Pancreas (tissue), 10 donors: ENCODE measurements around the gene SH2B2. TPM values are rescaled to one million over a fixed set of nuclear protein-coding genes. Genes with fewer than 3 reads are reported as not detected.

ENCODE experiments used
- ATAC-seq, 4 donors: fragments of 200-7000 bp; cut with Tn5 transposase; one replicate each; pipeline versions ENCODE4 v1.8.0 to v1.9.1; 2020; ENCODE audit warnings: mild to moderate bottlenecking in 4 of 4, moderate library complexity in 4 of 4
- DNase-seq, 6 donors: peaks; one replicate each; pipeline ENCODE4 v3.0.0-alpha.2; 2020
- FAIRE-seq: peaks from 2 replicates; lab custom pipeline; 2012; peaks lifted over from hg19 to GRCh38; lab: Jason Lieb, UNC
- H3K27ac ChIP-seq, 4 donors: fragments of 200-600 bp; sonication (generic); 1 replicate in 3 of 4; 2 replicates in 1 of 4; pipeline versions ENCODE4 v1.5.0 to v1.8.0; 2020
- H3K27me3 ChIP-seq, 4 donors: fragments of 200-600 bp; one replicate each; pipeline ENCODE4 v1.8.0; 2021
- H3K36me3 ChIP-seq, 3 donors: fragments of 200-600 bp; sonication (generic) in 1 of 3; one replicate each; pipeline versions ENCODE4 v1.5.0 to v1.8.0; 2020 to 2021
- H3K4me1 ChIP-seq, 3 donors: fragments of 200-600 bp; one replicate each; pipeline ENCODE4 v1.8.0; 2021
- H3K4me3 ChIP-seq, 4 donors: fragments of 200-600 bp; sonication (generic) in 2 of 4; one replicate each; pipeline versions ENCODE4 v1.5.0 to v1.8.0; 2020 to 2021
- H3K9me3 ChIP-seq, 4 donors: fragments of 200-600 bp; one replicate each; pipeline ENCODE4 v1.8.0; 2021
- CTCF ChIP-seq, 4 donors: fragments of 200-600 bp; sonication (generic) in 3 of 4; IDR thresholded peaks; one replicate each; pipeline versions ENCODE4 v1.5.0 to v1.8.0; 2021; ENCODE audit warnings: antibody characterized with exemption in 4 of 4
- WGBS, 2 donors: extraction: QIAGEN DNeasy Blood & Tissue Kit; methylation state at CpG; one replicate each; pipeline ENCODE4 v1.1.7; 2013; 5-methylcytosine and 5-hydroxymethylcytosine counted together
- intact Hi-C, 3 donors: fragments of 100-400 bp; cut with DNase I; formaldehyde crosslinking; loops; one replicate each; pipeline versions ENCODE4 v1.11.1 to v1.14.2; 2022
- polyA plus RNA-seq, 2 donors: library from polyadenylated mRNA; stranded (reverse); fragments of 200-250 nt; gene quantifications; one replicate each; pipeline ENCODE4 v1.2.3, GENCODE V29; 2013
- total RNA-seq, 6 donors: library from RNA; stranded (reverse); fragmentation: NEBNext Ultra II Directional in 4 of 6; extraction: Animal tissue kit (Norgen Biotek cat#: 25700) in 4 of 6; gene quantifications; one replicate each; pipeline versions ENCODE4 v1.2.1 to v1.2.4, GENCODE V29; 2021 to 2023
- donor health status: healthy with polysubstance abuse.
- donor health status: DM: no; HTN: no; CAD: no; lungs with moderate emphysema.
- donor health status: DM: no; HTN: no; CAD: no.
- donor health status: control.
- donor health status: control.
- donor health status: Bipolar disorder and iron deficiency.
- donor health status: DM: yes; HTN: yes; CAD: no.
- donor health status: DM: no; HTN: no; CAD: no.
- donor health status: DM: no; HTN: no; CAD: no.
- donor health status: DM: yes; HTN: yes; CAD: no.

The SH2B2 gene
- total and polyA plus RNA-seq, 8 donors = 1.3 to 5.1 (median 2.1) TPM

- 46 to 48% methylated on average over 19 of the region's 19 CpGs for WGBS, 2 donors
- H3K27me3 ChIP-seq = no peaks in the 10 kb centered on the region
- DNase-seq (peak in 5 of 6 donors; percentile 46 to 85 (median 69)), FAIRE-seq (no peak), ATAC-seq (peak; percentile 91 to 98 (median 96))
- no peak overlapping the region for H3K4me3 ChIP-seq
- intact Hi-C loops = no loop called here
- no peak overlapping the region for H3K27ac ChIP-seq
- peaks cover 8 to 10% (median 9%) of the 10 kb centered on the region in 3 donors for H3K4me1 ChIP-seq
- H3K36me3 ChIP-seq = no peaks in the 10 kb centered on the region
- TF ChIP-seq CTCF (IDR thresholded peaks at IDR 0.05) = no peak
- no peaks in the 10 kb centered on the region for H3K9me3 ChIP-seq
These were observed 33.3 kb upstream of the SH2B2 start for GRCh38 chr7:102253066-102253972.

- 91% methylated on average over 13 of the region's 13 CpGs for WGBS, 2 donors
- Histone ChIP-seq H3K27me3 (no peaks in the 10 kb centered on the region), H3K27ac (no peak overlapping the region), H3K4me3 (no peak overlapping the region), H3K4me1 (peaks cover 8 to 10% (median 9%) of the 10 kb centered on the region in 3 donors), H3K36me3 (no peaks in the 10 kb centered on the region), H3K9me3 (no peaks in the 10 kb centered on the region)
- intact Hi-C loops = no loop called here
- no peak for ATAC-seq
- no peak for DNase-seq
- FAIRE-seq = no peak
- no peak for TF ChIP-seq CTCF (IDR thresholded peaks at IDR 0.05)
These were observed 32.7 kb upstream of the SH2B2 start for GRCh38 chr7:102253973-102254370.

GRCh38 chr7:102254521-102254920, 32.1 kb upstream of the SH2B2 start:
- 87 to 92% methylated on average over 8 of the region's 8 CpGs for WGBS, 2 donors

GRCh38 chr7:102255501-102255900, 31.2 kb upstream of the SH2B2 start:
- H3K27ac ChIP-seq = no peak overlapping the region
- H3K4me3 ChIP-seq = no peak overlapping the region
- no peak for TF ChIP-seq CTCF (IDR thresholded peaks at IDR 0.05)
- peaks cover 8 to 10% (median 9%) of the 10 kb centered on the region in 3 donors for H3K4me1 ChIP-seq
- ATAC-seq (no peak), DNase-seq (no peak), FAIRE-seq (no peak)
- intact Hi-C loops = no loop called here
- no peaks in the 10 kb centered on the region for H3K36me3 ChIP-seq
- no peaks in the 10 kb centered on the region for H3K27me3 ChIP-seq
- WGBS, 2 donors = 92 to 95% methylated on average over 7 of the region's 7 CpGs
- H3K9me3 ChIP-seq = no peaks in the 10 kb centered on the region

More at GRCh38 chr7:102254521-102254920, 32.1 kb upstream of the SH2B2 start:
- H3K36me3 ChIP-seq = no peaks in the 10 kb centered on the region
- no peak for ATAC-seq
- no peak overlapping the region for H3K4me3 ChIP-seq
- intact Hi-C loops = no loop called here
- no peak overlapping the region for H3K27ac ChIP-seq
- H3K4me1 ChIP-seq = peaks cover 8 to 10% (median 9%) of the 10 kb centered on the region in 3 donors
- H3K9me3 ChIP-seq = no peaks in the 10 kb centered on the region
- no peak for FAIRE-seq
- DNase-seq = peak in 1 of 6 donors; percentile 13
- TF ChIP-seq CTCF (IDR thresholded peaks at IDR 0.05) = no peak
- no peaks in the 10 kb centered on the region for H3K27me3 ChIP-seq

- DNase-seq = peak in 1 of 6 donors; percentile 13
- intact Hi-C loops = no loop called here
These were observed 30.8 kb upstream of the SH2B2 start for GRCh38 chr7:102255916-102256315.

More at GRCh38 chr7:102255916-102256315, 30.8 kb upstream of the SH2B2 start:
- no peaks in the 10 kb centered on the region for H3K36me3 ChIP-seq
- ATAC-seq (no peak), FAIRE-seq (no peak)
- WGBS, 2 donors = 87 to 93% methylated on average over 15 of the region's 15 CpGs
- TF ChIP-seq CTCF (IDR thresholded peaks at IDR 0.05) = no peak
- no peak overlapping the region for H3K4me3 ChIP-seq
- H3K4me1 ChIP-seq = peaks cover 8 to 10% (median 9%) of the 10 kb centered on the region in 3 donors
- H3K9me3 ChIP-seq = no peaks in the 10 kb centered on the region
- H3K27ac ChIP-seq = no peak overlapping the region
- no peaks in the 10 kb centered on the region for H3K27me3 ChIP-seq
